HL-60 (cell line): ENCODE measurements around the gene KIAA1217.

Experiments
- POLR2AphosphoS5 ChIP-seq: IDR thresholded peaks from 2 replicates; pipeline ENCODE4 v1.6.1; 2012; ENCODE audit warnings: low read depth
- SPI1 ChIP-seq: IDR thresholded peaks from 2 replicates; pipeline ENCODE4 v1.6.1; 2012; ENCODE audit warnings: low read depth, mild to moderate bottlenecking, borderline replicate concordance
- TF ChIP-seq, protein P1 (sequence below): IDR thresholded peaks from one replicate; pipeline ENCODE4 v1.5.1; 2011; ENCODE audit warnings: low read length, control low read depth, inconsistent platforms; ENCODE audit not compliant: insufficient read depth
- TF ChIP-seq, protein P2 (sequence below): IDR thresholded peaks from 2 replicates; pipeline ENCODE4 v1.6.1; 2012; ENCODE audit warnings: low read depth; ENCODE audit not compliant: insufficient replicate concordance

DNA sequence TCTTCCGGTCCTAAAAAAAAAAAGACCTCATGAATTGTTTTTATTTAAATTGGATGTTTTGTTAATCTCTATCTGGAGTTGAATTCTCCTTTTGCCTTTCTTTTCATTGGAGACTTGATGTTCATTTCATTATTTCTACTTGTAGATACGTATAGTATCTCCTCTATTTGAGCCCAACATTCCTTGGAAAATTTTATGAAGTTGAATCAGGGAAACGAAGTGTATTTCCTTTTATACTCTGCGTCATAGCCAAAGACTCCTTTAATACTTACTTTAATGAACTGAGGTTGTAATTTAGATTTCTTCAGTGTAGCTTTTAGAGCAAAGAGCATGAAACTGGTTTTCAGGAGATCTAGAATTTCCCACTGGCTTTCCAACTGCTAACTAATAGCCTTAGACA is 132.4 kb downstream of the KIAA1217 start:
- TF ChIP-seq, protein P1, sequence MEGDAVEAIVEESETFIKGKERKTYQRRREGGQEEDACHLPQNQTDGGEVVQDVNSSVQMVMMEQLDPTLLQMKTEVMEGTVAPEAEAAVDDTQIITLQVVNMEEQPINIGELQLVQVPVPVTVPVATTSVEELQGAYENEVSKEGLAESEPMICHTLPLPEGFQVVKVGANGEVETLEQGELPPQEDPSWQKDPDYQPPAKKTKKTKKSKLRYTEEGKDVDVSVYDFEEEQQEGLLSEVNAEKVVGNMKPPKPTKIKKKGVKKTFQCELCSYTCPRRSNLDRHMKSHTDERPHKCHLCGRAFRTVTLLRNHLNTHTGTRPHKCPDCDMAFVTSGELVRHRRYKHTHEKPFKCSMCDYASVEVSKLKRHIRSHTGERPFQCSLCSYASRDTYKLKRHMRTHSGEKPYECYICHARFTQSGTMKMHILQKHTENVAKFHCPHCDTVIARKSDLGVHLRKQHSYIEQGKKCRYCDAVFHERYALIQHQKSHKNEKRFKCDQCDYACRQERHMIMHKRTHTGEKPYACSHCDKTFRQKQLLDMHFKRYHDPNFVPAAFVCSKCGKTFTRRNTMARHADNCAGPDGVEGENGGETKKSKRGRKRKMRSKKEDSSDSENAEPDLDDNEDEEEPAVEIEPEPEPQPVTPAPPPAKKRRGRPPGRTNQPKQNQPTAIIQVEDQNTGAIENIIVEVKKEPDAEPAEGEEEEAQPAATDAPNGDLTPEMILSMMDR: no peak
- TF ChIP-seq POLR2AphosphoS5 (no peak), SPI1 (no peak)
- TF ChIP-seq, protein P2, sequence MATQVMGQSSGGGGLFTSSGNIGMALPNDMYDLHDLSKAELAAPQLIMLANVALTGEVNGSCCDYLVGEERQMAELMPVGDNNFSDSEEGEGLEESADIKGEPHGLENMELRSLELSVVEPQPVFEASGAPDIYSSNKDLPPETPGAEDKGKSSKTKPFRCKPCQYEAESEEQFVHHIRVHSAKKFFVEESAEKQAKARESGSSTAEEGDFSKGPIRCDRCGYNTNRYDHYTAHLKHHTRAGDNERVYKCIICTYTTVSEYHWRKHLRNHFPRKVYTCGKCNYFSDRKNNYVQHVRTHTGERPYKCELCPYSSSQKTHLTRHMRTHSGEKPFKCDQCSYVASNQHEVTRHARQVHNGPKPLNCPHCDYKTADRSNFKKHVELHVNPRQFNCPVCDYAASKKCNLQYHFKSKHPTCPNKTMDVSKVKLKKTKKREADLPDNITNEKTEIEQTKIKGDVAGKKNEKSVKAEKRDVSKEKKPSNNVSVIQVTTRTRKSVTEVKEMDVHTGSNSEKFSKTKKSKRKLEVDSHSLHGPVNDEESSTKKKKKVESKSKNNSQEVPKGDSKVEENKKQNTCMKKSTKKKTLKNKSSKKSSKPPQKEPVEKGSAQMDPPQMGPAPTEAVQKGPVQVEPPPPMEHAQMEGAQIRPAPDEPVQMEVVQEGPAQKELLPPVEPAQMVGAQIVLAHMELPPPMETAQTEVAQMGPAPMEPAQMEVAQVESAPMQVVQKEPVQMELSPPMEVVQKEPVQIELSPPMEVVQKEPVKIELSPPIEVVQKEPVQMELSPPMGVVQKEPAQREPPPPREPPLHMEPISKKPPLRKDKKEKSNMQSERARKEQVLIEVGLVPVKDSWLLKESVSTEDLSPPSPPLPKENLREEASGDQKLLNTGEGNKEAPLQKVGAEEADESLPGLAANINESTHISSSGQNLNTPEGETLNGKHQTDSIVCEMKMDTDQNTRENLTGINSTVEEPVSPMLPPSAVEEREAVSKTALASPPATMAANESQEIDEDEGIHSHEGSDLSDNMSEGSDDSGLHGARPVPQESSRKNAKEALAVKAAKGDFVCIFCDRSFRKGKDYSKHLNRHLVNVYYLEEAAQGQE: no peak
